ENCODE data around the gene CD52. TPM values are rescaled to one million over a fixed set of nuclear protein-coding genes. Genes with fewer than 3 reads are reported as not detected.
A peak's percentile ranks its signal among the peaks of the same experiment; 100 is the strongest.
"Not testable (repeated sequence)": the region's sequence is repeated elsewhere in the genome, so short reads cannot be mapped to it uniquely, and the experiment has no call there.

CD52 gene
- total and polyA plus RNA-seq, 4 experiments from 2014 or later = 1,302 to 12,303 (median 4,992) TPM

DNA sequence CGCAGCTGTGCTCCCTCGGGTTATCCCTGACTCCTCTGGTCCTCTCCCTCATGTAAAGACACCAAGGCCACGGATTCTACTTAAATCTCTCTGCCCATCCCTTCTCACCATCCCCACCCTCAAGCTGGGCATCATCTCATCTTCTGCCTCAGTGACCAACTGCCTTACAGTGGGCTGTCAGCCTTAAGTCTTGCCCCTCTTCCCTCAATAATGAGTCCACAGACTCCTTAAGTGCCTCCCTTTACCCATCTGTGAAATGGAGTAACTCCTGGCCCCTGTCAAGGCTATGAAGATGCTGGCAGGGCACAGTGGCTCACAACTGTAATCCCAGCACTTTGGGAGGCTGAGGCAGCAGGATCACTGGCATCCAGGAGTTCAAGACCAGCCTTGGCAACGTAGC lies 25.8 kb upstream of the CD52 start:
- Mint-ChIP-seq H3K4me3 (peak overlapping the region in 4 of 8 donors; percentile 36 to 63 (median 42)), H3K27ac (peak overlapping the region; percentile 90 to 97 (median 94)), H3K27me3 (no peaks in the 10 kb centered on the region), H3K36me3 (peaks cover 0 to 4% of the 10 kb centered on the region in 2 donors), H3K4me1 (peaks cover 51 to 80% (median 58%) of the 10 kb centered on the region in 4 donors), H3K9me3 (no peaks in the 10 kb centered on the region)
- ChIA-PET CTCF (ENCODE audit: partially characterized antibody) (interaction anchor here (1.4 to 21.6 kb wide), 3 partner anchors 23 to 125 kb away, joined by 3 to 1027 read pairs (median 307); partner anchors contain the start of genes CD52 and UBXN11), POLR2A (ENCODE audit: partially characterized antibody) (interaction anchor here (0.9 to 38.6 kb wide), 3 partner anchors 14 to 86 kb away, joined by 3 to 3358 read pairs (median 212); partner anchors contain the start of genes CD52, SH3BGRL3 and UBXN11)
- Histone ChIP-seq H3K4me3 (ENCODE audit: low read length in 2 of 2) (no peak overlapping the region), H3K27me3 (ENCODE audit: insufficient read depth, low read length) (no peaks in the 10 kb centered on the region), H3K9me3 (ENCODE audit: control insufficient read depth in 1 of 2, low read length in 2 of 2) (no peaks in the 10 kb centered on the region), H3K36me3 (ENCODE audit: insufficient read depth, low read length) (no peaks in the 10 kb centered on the region), H3K27ac (ENCODE audit: low read depth, low read length) (peak overlapping the region; percentile 91), H3K4me1 (ENCODE audit: insufficient read depth, low read length) (peaks cover 63% of the 10 kb centered on the region)
- no peak for DNase-seq
- intact Hi-C loops (cut with micrococcal nuclease) = no loop called here

DNA sequence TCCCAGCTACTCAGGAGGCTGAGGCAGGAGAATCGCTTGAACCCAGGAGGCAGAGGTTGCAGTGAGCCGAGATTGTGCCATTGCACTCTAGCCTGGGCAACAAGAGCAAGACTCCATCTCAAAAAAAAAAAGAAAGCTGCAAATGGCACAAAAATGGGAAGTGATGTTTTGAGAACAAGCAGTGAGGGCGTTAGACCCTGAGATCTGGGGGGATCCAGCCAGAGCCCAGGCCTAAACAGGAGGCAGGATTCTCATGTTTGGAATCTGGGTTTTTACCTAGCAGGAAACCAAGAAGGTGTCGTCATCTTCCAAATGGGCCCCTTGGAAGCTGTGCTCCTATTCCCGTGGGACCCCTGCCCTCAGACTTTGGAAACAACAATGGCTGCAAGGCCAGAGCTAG lies 25.0 kb upstream of the CD52 start:
- Mint-ChIP-seq H3K27ac (peak overlapping the region; percentile 22 to 97 (median 93)), H3K4me3 (peak overlapping the region in 1 of 8 donors; percentile 10), H3K4me1 (peaks cover 43 to 72% (median 50%) of the 10 kb centered on the region in 4 donors)
- POLR2A ChIA-PET (ENCODE audit: partially characterized antibody) = interaction anchor here (0.9 to 38.6 kb wide), 3 partner anchors 14 to 85 kb away, joined by 3 to 3358 read pairs (median 212); partner anchors contain the start of genes CD52, SH3BGRL3 and UBXN11
- H3K9me3 ChIP-seq (ENCODE audit: control insufficient read depth in 1 of 2, low read length in 2 of 2); intact Hi-C loops (cut with micrococcal nuclease); H3K4me3 ChIP-seq (ENCODE audit: low read length in 2 of 2); H3K36me3 Mint-ChIP-seq; H3K9me3 Mint-ChIP-seq; H3K36me3 ChIP-seq (ENCODE audit: insufficient read depth, low read length); H3K27me3 Mint-ChIP-seq; DNase-seq; H3K27me3 ChIP-seq (ENCODE audit: insufficient read depth, low read length): not testable (repeated sequence)
- peak overlapping the region; percentile 91 for H3K27ac ChIP-seq (ENCODE audit: low read depth, low read length)
- CTCF ChIA-PET (ENCODE audit: partially characterized antibody) = interaction anchor here (1.4 to 21.6 kb wide), 3 partner anchors 8 to 124 kb away, joined by 3 to 1027 read pairs (median 4); partner anchors contain the start of genes CD52 and UBXN11
- H3K4me1 ChIP-seq (ENCODE audit: insufficient read depth, low read length) = peaks cover 55% of the 10 kb centered on the region

DNA sequence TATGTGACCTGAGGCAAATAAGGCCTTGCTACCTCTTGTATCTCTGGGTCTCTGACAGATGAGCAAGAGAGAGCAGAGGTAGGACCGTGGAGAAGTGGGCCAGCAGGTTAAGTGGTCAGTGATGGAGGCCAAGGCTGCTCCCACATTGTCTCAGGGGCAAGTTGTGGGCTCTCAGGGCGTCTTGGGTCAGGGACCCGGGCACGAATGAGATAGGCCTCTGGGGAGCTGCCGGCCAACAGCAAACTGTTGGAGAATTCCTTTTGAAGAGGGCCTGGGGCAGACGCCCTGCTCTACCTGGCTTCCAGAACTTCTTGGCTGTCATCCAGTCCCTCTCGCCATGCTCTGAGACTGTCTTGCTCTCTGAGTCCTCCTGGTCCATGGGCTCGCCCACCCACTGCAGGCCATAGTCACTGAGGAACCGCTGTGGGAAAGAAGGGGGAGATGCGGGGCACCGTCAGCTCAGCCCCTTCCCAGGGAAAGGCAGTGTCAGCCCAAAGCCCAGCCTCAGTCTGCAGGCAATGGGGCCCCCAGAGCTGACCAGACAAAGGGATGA lies 23.8 kb upstream of the CD52 start:
- intact Hi-C loops (cut with micrococcal nuclease) = no loop called here
- ChIA-PET POLR2A (ENCODE audit: partially characterized antibody) (interaction anchor here (1.6 to 38.6 kb wide), 3 partner anchors 9 to 84 kb away, joined by 3 to 3358 read pairs (median 10); partner anchors contain the start of genes CD52 and UBXN11), CTCF (ENCODE audit: partially characterized antibody) (interaction anchor here (1.4 to 21.6 kb wide), 2 partner anchors 9 to 21 kb away, joined by 4 to 1027 read pairs; partner anchors contain the start of genes CD52 and UBXN11)
- Histone ChIP-seq H3K36me3 (ENCODE audit: insufficient read depth, low read length) (no peaks in the 10 kb centered on the region), H3K4me3 (ENCODE audit: low read length in 2 of 2) (no peak overlapping the region), H3K27me3 (ENCODE audit: insufficient read depth, low read length) (no peaks in the 10 kb centered on the region), H3K4me1 (ENCODE audit: insufficient read depth, low read length) (peaks cover 42% of the 10 kb centered on the region), H3K9me3 (ENCODE audit: control insufficient read depth in 1 of 2, low read length in 2 of 2) (no peaks in the 10 kb centered on the region), H3K27ac (ENCODE audit: low read depth, low read length) (no peak overlapping the region)
- peaks cover 0 to 4% of the 10 kb centered on the region in 2 donors for H3K36me3 Mint-ChIP-seq
- no peaks in the 10 kb centered on the region for H3K27me3 Mint-ChIP-seq
- no peak for DNase-seq
- no peak overlapping the region for H3K4me3 Mint-ChIP-seq
- H3K27ac Mint-ChIP-seq = peak overlapping the region in 4 of 7 donors; percentile 35 to 81 (median 66)
- H3K9me3 Mint-ChIP-seq = no peaks in the 10 kb centered on the region
- H3K4me1 Mint-ChIP-seq = peaks cover 31 to 60% (median 40%) of the 10 kb centered on the region in 4 donors

GRCh38 chr1:26295194-26296138 lies 22.3 kb upstream of the CD52 start:
- H3K27ac ChIP-seq (ENCODE audit: low read depth, low read length) = no peak overlapping the region
- no peak for DNase-seq
- peaks cover 0 to 4% of the 10 kb centered on the region in 2 donors for H3K36me3 Mint-ChIP-seq

GRCh38 chr1:26296340-26297056 lies 21.3 kb upstream of the CD52 start:
- ChIA-PET CTCF (ENCODE audit: partially characterized antibody) (interaction anchor here (1.1 to 2.9 kb wide), 2 partner anchors 11 to 67 kb away, joined by 4 to 11 read pairs; no protein-coding TSS in a partner anchor), POLR2A (ENCODE audit: partially characterized antibody) (interaction anchor here (0.8 to 38.6 kb wide), 3 partner anchors 3 to 62 kb away, joined by 3 to 3358 read pairs (median 3358); partner anchors contain the start of genes CD52, SH3BGRL3 and UBXN11)
- Histone ChIP-seq H3K27me3 (ENCODE audit: insufficient read depth, low read length) (no peaks in the 10 kb centered on the region), H3K4me1 (ENCODE audit: insufficient read depth, low read length) (peaks cover 17% of the 10 kb centered on the region), H3K27ac (ENCODE audit: low read depth, low read length) (no peak overlapping the region), H3K9me3 (ENCODE audit: control insufficient read depth in 1 of 2, low read length in 2 of 2) (no peaks in the 10 kb centered on the region), H3K4me3 (ENCODE audit: low read length in 2 of 2) (no peak overlapping the region), H3K36me3 (ENCODE audit: insufficient read depth, low read length) (no peaks in the 10 kb centered on the region)
- Mint-ChIP-seq H3K36me3 (peaks cover 0 to 4% of the 10 kb centered on the region in 2 donors), H3K27me3 (no peaks in the 10 kb centered on the region), H3K27ac (peak overlapping the region in 5 of 7 donors; percentile 22 to 81 (median 64)), H3K9me3 (no peaks in the 10 kb centered on the region), H3K4me1 (peaks cover 12 to 42% (median 25%) of the 10 kb centered on the region in 4 donors), H3K4me3 (no peak overlapping the region)
- intact Hi-C loops (cut with micrococcal nuclease) = no loop called here
- DNase-seq = no peak

More at GRCh38 chr1:26295194-26296138, 22.3 kb upstream of the CD52 start:
- Mint-ChIP-seq H3K27ac (peak overlapping the region; percentile 38 to 93 (median 87)), H3K4me3 (peak overlapping the region in 1 of 8 donors; percentile 39), H3K27me3 (no peaks in the 10 kb centered on the region), H3K4me1 (peaks cover 18 to 52% (median 32%) of the 10 kb centered on the region in 4 donors), H3K9me3 (no peaks in the 10 kb centered on the region)
- ChIA-PET CTCF (ENCODE audit: partially characterized antibody) (interaction anchor here (1.1 to 21.6 kb wide), 3 partner anchors 10 to 68 kb away, joined by 4 to 1027 read pairs (median 11); partner anchors contain the start of genes CD52 and UBXN11), POLR2A (ENCODE audit: partially characterized antibody) (interaction anchor here (0.8 to 38.6 kb wide), 5 partner anchors 2 to 83 kb away, joined by 3 to 3358 read pairs (median 10); partner anchors contain the start of genes CD52, SH3BGRL3 and UBXN11)
- Histone ChIP-seq H3K36me3 (ENCODE audit: insufficient read depth, low read length) (no peaks in the 10 kb centered on the region), H3K4me1 (ENCODE audit: insufficient read depth, low read length) (peaks cover 27% of the 10 kb centered on the region), H3K4me3 (ENCODE audit: low read length in 2 of 2) (no peak overlapping the region), H3K9me3 (ENCODE audit: control insufficient read depth in 1 of 2, low read length in 2 of 2) (no peaks in the 10 kb centered on the region), H3K27me3 (ENCODE audit: insufficient read depth, low read length) (no peaks in the 10 kb centered on the region)
- intact Hi-C loops (cut with micrococcal nuclease) = no loop called here

GRCh38 chr1:26297057-26297790 lies 20.5 kb upstream of the CD52 start:
- ChIA-PET POLR2A (ENCODE audit: partially characterized antibody) (interaction anchor here (33.0 to 38.6 kb wide), 2 partner anchors 4 to 15 kb away, joined by 3358 read pairs; partner anchors contain the start of genes CD52, SH3BGRL3 and UBXN11), CTCF (ENCODE audit: partially characterized antibody) (interaction anchor here (2.9 kb wide), 1 partner anchor 12 kb away, joined by 11 read pairs; no protein-coding TSS in a partner anchor)
- Mint-ChIP-seq H3K9me3 (no peaks in the 10 kb centered on the region), H3K27me3 (no peaks in the 10 kb centered on the region), H3K4me1 (peaks cover 7 to 34% (median 19%) of the 10 kb centered on the region in 4 donors), H3K4me3 (no peak overlapping the region), H3K36me3 (peaks cover 0 to 4% of the 10 kb centered on the region in 2 donors), H3K27ac (peak overlapping the region in 2 of 7 donors; percentile 36 to 65)
- Histone ChIP-seq H3K27ac (ENCODE audit: low read depth, low read length) (no peak overlapping the region), H3K4me3 (ENCODE audit: low read length in 2 of 2) (no peak overlapping the region), H3K36me3 (ENCODE audit: insufficient read depth, low read length) (no peaks in the 10 kb centered on the region), H3K9me3 (ENCODE audit: control insufficient read depth in 1 of 2, low read length in 2 of 2) (no peaks in the 10 kb centered on the region), H3K27me3 (ENCODE audit: insufficient read depth, low read length) (no peaks in the 10 kb centered on the region), H3K4me1 (ENCODE audit: insufficient read depth, low read length) (peaks cover 10% of the 10 kb centered on the region)
- no peak for DNase-seq
- intact Hi-C loops (cut with micrococcal nuclease) = no loop called here
